NCI-H187 treated with DMSO at 0.1 percent for 48 hours (cell line): Measurements from ENCODE around the gene KCNQ1.

ENCODE experiments used
- DNase-seq: peaks from one replicate; lab custom pipeline; 2025; lab: John Stamatoyannopoulos, UW

KCNQ1 gene

DNA sequence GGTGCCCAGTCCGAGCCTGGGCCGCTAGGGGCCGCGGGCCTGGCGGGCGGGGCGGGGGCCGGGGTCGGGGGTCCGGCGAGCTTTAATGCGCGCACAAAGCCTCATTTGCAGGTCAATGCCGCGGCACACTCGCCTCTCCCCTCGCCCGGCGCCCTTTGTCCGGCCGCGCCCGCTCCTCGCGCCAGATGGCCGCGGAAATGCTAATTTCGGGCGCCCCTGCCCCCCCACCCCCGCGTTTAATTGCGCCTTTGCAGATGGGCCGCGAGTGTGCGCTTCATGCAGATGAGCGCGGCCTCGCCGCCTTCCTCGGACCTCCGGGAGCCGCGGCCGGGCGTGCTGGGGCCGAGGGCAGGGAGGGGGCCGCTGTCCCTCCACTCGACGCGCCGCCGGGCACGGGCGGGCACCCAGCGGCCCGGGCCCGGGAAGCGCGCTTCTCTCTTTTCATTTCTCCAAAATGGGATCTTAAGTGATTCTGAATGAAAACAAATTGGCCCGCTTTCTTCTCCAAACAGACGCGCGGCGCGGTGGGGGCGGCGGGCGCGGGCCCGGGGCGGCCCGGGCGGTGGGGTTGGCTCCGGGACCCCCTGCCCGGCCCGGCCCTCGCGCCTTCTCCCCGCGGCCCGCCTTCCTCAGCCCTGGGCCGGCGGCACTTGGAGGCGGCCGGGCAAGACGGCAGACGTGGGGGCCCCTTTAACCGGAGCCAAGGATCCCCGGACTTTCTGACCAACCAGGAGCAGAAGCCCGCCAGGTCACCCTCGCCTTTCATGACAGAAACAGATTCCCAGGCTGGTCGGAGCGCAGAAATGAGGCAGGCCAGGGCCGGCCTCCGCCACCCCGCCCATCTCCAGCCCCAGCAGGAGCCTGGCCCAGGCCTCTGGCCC is 417.8 kb downstream of the KCNQ1 start:
- no peak for DNase-seq

DNA sequence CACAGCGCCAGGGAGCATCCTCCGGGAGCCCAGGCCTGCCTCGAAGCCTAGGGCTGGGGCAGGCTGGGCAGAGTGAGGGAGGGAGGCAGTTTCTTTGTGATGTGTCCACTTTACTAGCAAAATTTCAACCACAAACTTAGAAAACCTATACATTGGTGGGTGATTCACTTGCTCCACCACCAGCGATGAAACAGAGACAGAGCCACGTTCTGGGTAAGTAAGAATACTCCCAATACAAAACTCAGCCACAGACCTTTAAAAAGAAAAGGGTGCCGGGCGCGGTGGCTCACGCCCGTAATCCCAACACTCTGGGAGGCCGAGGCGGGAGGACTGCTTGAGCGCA is 418.4 kb downstream of the KCNQ1 start:
- no peak for DNase-seq

DNA sequence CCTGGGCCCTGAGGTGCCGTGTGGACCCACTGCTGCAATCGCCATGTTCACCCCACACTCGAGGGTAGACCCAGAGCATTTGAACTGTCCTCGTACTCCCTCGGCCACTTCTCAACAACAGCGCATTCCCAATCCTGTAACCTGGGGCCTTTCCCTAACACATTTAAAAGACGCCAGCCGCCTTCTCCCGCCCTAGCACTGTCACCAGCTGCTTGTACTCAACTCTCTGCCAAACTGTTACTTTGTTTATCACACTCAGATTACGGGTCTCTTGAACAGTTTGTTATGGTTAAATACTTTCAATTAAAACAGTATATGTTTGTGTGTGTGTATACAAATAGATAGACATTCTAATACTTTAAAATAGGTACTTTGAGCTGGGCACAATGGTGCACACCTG is 420.1 kb downstream of the KCNQ1 start:
- no peak for DNase-seq

DNA sequence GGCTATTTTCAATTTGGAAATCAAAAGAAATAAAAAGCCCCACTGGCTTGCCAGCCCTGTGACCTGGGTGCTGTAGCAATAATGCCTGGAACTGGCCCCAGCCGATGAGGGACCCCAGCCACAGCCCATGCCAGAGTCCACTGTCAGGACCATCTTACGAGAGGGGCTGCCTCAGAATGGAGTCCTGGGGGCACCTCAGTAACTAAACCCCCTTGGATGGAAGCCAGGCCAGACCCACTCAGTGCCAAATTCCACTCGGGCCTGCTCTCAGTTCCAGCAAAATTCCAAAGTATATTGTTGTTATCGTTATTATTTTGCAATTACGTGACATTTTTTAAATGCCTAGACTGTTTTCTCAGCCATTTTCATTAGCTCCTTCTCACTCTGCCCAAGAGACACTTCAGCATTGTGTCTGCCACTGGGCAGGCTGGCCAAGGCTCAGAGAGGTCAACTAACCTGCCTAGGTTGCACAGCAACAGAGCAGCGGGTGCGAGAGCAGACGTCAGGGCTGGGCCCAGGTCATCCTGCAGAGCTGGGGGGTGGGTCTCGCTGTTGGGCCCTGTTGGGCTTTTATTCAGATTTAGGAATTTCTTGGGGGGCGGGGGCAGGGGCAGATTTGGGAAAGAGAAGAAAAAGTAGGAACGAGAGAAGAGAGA is 421.2 kb downstream of the KCNQ1 start:
- no peak for DNase-seq

DNA sequence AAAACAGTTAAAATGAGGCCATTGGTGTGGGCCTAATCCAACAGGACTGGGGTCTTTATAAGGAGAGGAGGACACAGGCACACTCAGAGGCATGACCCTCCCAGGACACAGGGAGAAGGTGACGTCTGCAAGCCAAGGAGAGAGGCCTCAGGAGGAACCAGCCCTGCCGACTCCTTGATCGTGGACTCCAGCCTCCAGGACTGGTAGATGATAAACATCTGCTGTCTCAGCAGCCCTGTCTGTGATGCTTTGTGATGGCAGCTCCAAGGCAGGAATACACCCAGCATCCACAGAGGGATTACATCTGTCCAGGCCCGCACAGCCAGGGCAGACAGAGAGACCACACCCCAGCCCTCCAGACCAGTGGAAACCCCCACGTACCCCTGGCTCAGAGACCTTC is 422.3 kb downstream of the KCNQ1 start:
- DNase-seq: no peak

DNA sequence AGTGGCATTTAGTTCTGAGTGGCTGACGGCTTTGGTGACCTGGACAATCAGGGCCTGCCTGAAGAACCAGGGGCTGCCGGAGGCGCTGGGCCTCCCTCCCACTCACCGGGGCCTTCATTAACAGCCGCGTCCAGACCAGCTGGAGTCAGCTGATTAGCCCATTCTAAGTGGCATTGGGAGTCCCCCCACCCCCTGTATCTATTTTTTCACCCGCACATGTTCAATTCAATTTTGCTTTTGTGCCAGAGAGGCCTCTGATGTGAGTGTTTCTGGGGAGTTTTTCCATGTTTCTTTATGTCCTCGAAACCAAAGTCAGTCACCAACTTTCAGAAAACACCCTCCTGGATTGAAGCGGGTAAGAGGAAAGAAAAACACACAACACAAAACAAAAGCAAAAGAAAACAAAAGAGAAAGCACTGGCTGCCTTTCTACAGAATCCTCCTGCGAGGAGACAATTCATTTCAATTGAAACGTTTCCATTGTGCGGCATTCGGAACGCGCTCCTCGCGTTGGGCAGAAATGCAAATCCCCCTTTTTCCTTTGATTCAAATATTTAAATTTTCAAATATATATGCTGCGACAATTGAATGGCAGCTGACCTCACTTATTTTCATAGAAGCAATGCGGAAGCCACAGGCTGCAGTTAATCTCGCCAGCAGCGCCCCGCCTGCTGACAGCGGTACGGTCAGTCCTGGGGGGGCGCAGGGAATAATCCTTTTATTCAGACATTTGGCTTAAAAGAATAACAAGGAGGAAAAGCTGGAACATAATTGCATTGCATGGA is 423.1 kb downstream of the KCNQ1 start:
- no peak for DNase-seq

DNA sequence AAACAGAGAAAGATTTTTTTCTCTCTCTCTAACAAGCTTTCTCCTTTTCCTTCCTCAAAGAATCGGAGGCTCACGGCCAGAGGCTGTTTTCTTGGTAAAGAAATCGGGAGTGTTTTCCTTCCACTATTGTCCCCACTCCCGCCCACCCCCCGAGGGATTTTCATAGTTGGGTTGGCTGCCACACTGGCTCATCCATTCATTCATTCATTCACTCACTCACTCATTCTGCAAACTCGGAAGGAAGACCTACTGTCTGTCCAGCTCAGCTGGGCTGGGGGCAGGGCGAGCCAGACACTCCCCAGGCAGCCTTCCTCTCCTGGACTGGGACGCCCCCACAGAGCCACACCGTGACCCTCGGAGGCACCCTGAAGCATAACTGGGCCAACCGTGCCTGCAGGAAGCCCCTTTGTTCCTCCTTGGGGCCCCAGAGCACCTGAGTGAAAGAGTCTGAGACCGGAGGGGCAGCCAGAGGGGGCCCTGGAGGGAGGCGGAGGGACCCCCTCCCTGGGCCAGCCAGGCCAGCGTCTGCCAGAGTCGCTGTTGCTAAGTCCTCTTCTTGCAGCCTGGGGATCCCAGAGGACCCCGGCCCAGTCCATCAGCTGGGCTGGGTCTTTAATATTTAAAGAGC is 423.8 kb downstream of the KCNQ1 start:
- DNase-seq: no peak

DNA sequence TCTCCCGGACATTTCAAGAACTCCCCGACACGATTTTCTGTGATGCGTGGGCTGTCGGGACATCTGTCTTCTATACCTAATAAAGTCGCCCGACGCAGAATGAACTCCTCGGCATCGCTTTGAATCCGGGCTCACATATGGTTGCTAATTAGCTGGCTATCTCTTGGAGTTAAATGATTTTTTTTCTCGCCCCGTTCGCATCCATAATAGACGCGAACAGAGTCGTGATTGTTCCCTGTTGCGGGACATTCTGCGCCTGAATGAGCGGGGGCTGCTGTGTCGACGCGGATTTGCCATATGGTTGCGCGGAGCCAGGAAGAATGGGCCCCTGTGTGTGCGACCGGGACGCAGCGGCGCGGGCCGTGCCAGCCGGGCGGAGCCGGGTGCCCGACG is 424.3 kb downstream of the KCNQ1 start:
- no peak for DNase-seq

DNA sequence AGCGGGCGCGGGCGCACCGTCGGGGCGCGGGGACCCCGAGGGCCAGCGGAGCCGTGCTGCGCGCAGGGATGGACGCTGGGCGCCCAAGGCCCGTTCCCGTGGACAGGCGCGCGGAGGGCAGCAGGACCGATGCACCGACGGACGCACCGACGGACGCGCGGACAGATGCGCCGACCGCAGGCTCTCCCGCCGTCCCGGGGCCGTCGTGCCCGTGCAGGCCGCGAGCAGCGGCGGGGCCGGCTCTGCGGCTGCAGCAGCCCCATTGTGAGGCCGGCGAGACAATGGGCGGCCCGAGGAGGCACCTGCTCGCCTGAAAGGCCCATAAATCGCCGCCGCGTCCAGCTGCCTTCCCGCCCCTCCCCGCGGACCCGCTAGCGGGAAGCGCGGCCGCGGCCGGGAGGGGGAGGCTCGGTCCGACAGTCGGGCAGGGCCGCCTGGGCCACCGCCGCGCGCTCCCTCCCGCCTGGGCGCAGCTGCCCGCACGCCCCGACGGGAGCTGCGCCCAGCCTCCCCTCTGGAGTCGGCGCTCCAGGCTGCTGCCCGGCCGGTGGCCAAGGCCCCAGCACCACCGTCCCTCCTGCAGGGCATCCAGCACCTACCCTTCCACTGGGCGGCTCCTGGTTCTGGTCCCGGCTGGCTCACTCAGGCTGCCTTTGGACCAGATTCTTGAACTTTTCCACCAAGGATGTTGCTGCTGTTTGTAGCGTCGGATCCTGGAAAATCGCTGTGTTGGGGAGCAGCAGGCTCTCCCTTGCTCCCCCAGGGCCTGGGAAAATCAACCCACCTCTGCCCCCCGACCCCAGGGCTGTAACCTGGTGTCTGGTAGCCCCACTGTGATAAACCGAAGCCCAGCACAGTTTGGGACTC is 425.0 kb downstream of the KCNQ1 start:
- no peak for DNase-seq

DNA sequence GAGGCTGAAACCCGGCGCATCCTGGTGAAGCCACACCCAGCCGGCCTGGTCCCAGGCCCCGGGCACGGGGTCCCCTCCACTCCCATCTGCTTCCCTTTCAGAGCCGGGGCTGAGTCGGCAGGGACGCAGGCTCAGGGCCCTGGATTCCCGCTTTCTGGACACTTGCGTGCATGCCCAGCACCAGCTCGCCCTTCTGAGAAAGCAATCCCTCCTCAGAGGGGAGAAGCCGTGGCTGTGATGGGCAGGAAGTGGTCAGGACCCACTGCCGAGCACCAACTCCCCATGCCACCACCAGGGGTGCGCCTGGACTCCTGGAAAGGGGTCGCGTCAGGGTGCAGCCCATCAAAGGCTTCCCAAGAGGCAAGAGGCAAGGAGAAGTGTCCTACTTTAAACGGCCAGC is 425.7 kb downstream of the KCNQ1 start:
- no peak for DNase-seq

DNA sequence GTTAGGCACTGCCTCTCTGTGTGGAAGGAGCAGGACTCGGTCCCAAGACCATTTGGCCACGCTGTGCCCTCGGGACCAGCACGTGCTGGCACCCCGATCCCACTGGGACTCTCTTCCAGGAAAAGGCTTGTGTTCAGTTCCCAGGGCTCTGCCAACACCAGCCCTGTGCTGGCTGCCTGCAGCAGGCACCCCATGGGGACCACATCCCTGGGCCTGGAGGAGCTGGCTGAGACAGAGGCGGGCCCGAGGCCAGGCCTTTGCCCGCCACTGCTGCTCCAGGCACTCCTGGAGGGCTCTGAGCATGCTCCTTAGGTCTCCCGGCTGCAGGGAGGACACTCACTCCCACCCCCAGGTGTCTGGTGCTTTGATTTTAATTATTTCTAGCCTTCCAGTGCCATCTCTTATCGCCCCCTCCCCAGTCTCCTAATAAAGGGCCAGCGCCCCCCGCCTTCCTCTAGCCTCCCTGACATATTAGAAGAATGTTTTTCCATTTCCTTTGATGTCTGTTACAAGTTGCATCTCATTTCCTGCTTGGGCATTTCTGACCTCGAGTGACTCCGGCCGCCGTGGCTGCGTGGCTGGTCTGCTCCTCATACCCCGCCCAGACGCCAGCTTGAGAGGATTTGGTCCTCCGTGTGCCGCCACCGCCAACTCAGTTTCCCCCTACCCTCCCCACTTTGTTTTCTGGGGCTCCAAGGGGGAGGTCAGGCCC is 426.3 kb downstream of the KCNQ1 start:
- DNase-seq: no peak

DNA sequence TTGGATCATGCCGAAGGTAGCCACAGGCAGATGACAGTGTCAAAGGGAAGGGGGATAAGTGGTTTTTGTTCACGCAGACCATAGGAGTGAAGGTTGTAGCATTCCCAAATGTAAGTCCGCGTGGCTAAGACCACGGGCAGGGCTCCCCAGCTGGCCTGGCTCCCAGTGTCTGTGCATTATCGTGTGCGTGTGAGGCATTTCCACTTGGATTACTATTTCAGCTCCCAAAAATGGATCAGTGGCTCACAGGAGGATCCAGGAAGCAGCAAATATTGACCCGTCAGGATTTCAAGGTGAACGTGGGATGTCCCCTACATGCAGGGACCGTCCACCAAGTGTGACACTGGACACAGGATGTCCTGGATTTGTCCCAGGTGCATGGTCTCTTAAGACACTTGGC is 430.2 kb downstream of the KCNQ1 start:
- DNase-seq: no peak

DNA sequence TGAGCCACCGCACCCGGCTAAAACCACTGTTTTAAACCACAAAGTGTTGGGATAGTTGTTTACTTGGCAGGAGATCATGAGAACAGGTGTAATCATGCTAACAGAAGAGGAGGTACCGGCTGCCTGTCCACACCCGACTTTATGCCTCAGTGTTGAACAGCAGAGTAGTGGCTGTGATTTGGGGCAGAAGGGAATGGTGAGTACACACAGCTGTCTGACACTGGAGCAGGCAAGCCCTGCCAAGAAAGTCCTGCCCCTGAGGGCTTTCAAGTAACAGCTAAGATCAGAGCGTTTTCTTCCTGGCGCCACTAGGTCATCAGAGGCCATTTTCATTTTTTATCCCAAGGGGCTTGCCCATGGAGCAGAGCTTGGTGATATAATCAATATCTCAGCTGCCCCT is 432.7 kb downstream of the KCNQ1 start:
- no peak for DNase-seq

DNA sequence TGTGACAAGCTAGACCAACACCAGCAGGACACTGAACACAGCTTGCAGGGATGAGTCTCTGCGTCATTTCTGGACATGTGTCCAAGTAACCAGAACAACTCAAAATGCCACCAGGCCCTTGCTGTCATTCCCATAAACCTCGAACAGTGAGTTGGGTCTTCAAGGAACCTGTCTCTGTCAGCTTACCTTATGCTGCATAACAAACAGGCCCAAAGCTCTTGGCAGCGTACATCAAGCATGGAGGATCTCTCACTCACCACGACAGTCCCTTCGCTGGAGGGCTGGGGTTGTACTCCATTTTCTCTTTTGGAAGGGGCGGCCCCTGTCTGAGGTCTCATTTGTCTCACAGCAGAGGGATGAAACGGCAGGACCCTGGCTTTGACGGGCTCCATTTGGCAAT is 434.0 kb downstream of the KCNQ1 start:
- no peak for DNase-seq

DNA sequence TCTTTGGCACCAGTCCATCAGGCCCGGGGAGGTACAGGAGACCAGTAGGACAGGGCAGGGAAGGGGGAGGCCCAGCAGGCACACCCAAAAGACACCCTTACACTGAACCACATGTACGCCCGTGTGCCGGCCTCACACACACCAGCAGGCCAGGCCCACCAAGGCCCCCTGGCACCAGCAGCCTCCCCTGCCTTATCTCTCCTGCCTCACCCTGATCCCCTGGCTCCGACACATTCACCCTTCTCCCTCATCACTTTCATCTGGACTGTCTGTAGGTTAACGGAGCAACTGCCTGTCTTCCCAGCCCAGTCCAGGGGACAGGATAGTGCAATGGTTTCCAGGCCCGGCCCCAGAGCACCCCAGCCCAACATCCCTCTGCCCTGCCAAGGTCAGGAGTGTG is 435.8 kb downstream of the KCNQ1 start:
- DNase-seq: no peak

DNA sequence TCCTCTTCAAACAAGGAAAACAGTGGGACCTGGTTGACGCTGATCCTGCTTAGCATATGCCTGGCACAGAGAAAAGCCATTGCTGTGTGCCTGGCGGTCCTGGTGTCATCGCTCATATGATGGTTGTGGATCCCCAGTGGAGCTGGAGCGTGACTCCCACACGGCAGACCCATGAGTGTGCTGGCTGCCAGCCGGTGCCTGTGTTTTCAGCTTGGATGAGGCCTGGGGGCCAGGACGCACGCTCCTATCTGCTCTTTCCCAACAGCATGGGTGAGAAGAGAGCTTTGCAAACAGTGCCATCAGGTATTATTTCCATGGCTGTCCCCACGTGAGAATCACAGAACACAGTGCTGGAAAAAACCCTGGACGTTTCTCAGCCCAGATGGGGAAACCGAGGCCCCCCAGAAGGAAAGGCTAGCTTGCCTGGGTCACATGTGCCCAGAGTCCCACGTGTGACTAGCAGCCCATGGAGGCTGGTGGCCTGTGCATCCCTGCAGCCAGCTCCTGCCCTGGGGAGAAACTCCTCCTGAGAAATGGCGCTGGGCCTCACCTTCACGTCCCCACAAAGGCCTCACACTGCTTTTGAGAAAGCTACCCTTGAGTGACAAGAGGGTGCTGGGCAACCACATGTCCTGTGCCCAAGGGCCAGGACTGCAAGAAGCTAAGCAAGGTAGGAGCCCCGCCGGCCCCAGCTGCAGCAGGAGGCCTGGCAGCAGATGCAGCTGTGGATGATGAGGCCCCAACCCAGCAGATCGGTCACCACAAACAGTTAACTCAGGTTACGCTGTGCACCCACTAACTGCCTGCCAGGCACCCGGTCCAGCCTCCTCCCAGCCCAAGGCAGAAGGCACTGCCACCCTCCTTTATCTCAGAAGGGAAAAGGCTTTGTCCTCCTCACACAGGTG is 436.5 kb downstream of the KCNQ1 start:
- DNase-seq: no peak

DNA sequence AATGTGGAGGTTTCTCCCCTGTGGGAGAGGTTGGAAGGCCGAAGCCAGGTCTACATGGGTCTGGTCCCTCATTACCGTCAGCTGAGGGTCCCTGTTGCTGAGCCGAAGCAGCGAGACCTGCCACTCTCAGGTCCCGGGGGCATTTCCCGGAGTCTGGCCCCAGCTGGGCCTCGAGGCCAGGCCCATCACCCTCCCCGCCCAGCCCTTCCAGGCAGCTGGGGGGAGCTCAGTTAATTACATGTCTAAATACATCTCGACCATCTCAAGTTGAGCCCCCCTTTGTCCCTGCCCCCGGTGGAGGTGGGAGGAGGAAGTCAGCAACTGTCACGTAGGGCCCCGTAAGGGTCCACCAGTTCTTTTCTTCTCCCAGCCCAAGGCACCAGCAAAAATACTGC is 437.2 kb downstream of the KCNQ1 start:
- DNase-seq: no peak

DNA sequence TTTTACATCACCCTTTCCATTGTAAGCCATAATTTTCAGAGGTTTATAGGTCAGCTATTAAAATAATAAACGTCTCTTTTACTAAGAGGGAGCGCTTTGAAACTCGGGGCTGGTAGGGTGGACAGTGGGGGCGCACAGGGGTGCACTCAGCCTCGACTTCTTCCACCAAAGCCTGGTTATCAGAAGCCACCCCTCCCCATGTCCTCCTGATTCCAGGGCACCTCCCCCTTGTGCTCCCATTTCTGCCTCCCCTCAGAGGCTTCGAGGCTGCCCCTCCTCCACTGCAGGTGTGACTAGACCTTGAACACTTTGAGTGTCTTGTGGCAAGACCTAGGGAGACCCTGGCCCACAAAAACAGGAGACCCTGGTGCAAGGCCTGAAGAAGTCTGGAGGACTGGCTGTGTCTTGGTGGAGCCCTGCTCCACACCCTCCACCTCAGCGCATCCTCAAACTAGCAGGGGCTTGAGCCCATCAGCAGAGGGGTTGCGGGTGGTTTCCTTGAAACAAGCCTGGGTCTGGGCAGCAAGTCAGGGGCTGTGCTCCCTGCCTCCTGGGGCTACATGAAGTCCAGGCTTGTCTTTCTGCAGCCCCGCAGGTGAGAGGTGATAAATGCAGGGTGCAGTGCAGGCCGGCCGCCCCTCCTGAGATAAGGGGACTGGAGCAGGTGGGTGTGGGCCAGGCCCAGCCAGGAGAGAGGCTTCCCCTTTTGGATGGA is 437.7 kb downstream of the KCNQ1 start:
- DNase-seq: no peak

DNA sequence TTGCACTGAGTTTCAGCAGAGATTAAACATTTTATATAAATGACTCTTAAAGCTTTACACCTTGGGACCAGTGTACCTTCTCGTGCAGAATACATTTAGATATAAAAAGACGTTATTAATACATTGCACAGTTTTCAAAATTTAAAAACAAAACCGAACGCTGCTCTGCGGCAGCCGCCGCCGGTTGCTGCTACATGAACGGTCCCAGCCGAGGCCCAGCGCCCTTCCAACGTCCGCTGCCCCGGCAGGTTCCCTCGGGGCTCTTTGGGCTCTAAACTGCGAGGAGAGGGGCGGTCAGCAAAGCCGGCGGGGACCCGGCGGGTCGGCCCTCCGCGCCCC is 438.8 kb downstream of the KCNQ1 start:
- DNase-seq: no peak
